ENCODE results near the gene PLCB1. TPM values are rescaled to one million over a fixed set of nuclear protein-coding genes. Genes with fewer than 3 reads are reported as not detected.

PLCB1 gene
- total and polyA plus RNA-seq, 2 experiments from 2014 or later: 14.9 to 20.7 TPM

- Mint-ChIP-seq H3K36me3 (ENCODE audit: low read depth) (no peaks in the 10 kb centered on the region), H3K27me3 (ENCODE audit: insufficient read depth, low read depth, poor library complexity) (peaks cover 2% of the 10 kb centered on the region), H3K4me1 (no peaks in the 10 kb centered on the region), H3K4me3 (no peak overlapping the region), H3K9me3 (peaks cover 7% of the 10 kb centered on the region; the same call in 1 of the 3 replicates), H3K27ac (no peak overlapping the region)
- no peaks in the 10 kb centered on the region for H3K4me1 ChIP-seq (ENCODE audit: insufficient read depth)
- H4K20me1 ChIP-seq (replicated peaks; ENCODE audit: insufficient read depth): no peaks in the 10 kb centered on the region
- TF ChIP-seq EZH2 (IDR thresholded peaks at IDR 0.05; ENCODE audit: low read depth, unreplicated experiment): no peak
- TF ChIP-seq ZNF462 (CRISPR knock-in tag; IDR thresholded peaks at IDR 0.05): no peak
- TF ChIP-seq, protein P1, sequence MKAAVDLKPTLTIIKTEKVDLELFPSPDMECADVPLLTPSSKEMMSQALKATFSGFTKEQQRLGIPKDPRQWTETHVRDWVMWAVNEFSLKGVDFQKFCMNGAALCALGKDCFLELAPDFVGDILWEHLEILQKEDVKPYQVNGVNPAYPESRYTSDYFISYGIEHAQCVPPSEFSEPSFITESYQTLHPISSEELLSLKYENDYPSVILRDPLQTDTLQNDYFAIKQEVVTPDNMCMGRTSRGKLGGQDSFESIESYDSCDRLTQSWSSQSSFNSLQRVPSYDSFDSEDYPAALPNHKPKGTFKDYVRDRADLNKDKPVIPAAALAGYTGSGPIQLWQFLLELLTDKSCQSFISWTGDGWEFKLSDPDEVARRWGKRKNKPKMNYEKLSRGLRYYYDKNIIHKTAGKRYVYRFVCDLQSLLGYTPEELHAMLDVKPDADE (IDR thresholded peaks at IDR 0.05): no peak
- TF ChIP-seq CTCF (conservative IDR thresholded peaks at IDR 0.05; ENCODE audit: low read depth in 2 of 2): no peak
- no peak for TF ChIP-seq POLR2AphosphoS5 (IDR thresholded peaks at IDR 0.05; ENCODE audit: low read depth)
- TF ChIP-seq REST (IDR thresholded peaks at IDR 0.05; ENCODE audit: unreplicated experiment): no peak
- no peak for TF ChIP-seq ZNF114 (CRISPR knock-in tag; IDR thresholded peaks at IDR 0.05)
- TF ChIP-seq NANOG (IDR thresholded peaks at IDR 0.05; ENCODE audit: borderline replicate concordance): no peak
- no peaks in the 10 kb centered on the region for H3K9me2 ChIP-seq (ENCODE audit: insufficient read depth)
- ATAC-seq (no peak), DNase-seq (ENCODE audit: low spot score) (no peak)
- no peaks in the 10 kb centered on the region for H3K27me3 ChIP-seq (ENCODE audit: insufficient read depth)
- no peak overlapping the region for H3K27ac ChIP-seq (ENCODE audit: low read depth)
- no peaks in the 10 kb centered on the region for H3F3A ChIP-seq (replicated peaks; ENCODE audit: low read depth)
- no peaks in the 10 kb centered on the region for H3K79me2 ChIP-seq (replicated peaks; ENCODE audit: insufficient read depth)
- no peak overlapping the region for H3K4me2 ChIP-seq
- no peak overlapping the region for H2AFZ ChIP-seq
- no peak overlapping the region for H3K4me3 ChIP-seq
- H3K36me3 ChIP-seq (ENCODE audit: insufficient read depth): no peaks in the 10 kb centered on the region
Observed at GRCh38 chr20:8406391-8406790, 274.3 kb downstream of the PLCB1 start.
